ENCODE results near the gene MIR17HG.

DNA sequence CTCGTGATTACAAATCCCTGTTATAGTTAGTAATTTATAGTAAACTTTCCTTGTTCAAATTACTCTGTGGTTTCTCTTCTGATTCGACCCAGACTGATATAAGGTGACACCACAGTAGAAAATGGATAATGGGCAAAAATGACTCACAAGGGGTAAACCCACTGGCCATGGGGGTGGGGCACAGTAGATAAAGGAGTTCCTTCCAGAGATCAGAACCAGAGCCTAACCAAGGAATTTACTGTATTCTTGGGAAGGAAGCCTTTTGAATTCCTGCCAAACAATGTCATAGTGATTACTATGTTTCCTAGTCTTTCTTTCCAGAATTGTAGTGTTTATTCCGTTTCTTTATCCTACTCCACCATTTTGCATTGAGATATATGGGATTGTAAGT is 21.9 kb downstream of the MIR17HG start:
- TF ChIP-seq, protein P1, sequence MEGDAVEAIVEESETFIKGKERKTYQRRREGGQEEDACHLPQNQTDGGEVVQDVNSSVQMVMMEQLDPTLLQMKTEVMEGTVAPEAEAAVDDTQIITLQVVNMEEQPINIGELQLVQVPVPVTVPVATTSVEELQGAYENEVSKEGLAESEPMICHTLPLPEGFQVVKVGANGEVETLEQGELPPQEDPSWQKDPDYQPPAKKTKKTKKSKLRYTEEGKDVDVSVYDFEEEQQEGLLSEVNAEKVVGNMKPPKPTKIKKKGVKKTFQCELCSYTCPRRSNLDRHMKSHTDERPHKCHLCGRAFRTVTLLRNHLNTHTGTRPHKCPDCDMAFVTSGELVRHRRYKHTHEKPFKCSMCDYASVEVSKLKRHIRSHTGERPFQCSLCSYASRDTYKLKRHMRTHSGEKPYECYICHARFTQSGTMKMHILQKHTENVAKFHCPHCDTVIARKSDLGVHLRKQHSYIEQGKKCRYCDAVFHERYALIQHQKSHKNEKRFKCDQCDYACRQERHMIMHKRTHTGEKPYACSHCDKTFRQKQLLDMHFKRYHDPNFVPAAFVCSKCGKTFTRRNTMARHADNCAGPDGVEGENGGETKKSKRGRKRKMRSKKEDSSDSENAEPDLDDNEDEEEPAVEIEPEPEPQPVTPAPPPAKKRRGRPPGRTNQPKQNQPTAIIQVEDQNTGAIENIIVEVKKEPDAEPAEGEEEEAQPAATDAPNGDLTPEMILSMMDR (IDR thresholded peaks at IDR 0.05; ENCODE audit: poor library complexity, severe bottlenecking): no peak
- TF ChIP-seq POLR2AphosphoS5 (IDR thresholded peaks at IDR 0.05): no peak
- TF ChIP-seq TAF1 (IDR thresholded peaks at IDR 0.05; ENCODE audit: low read depth): no peak

Measured in neural cell (in vitro differentiated cells).